ENCODE measurements around the gene GHSR. TPM values are rescaled to one million over a fixed set of nuclear protein-coding genes. Genes with fewer than 3 reads are reported as not detected.

The GHSR gene
- total and polyA plus RNA-seq, 5 donors from 2014 or later: not detected

Other genes with a start within 250 kb of the GHSR start
- gene TNFSF10, start 75.0 kb upstream of the GHSR start, total RNA-seq: 29.1 TPM
- 10 to 100 TPM; 57.0 to 93.4 (median 60.7) TPM for gene TNFSF10, start 75.0 kb upstream of the GHSR start, polyA plus RNA-seq

Measured in CD4-positive, CD25-positive, alpha-beta regulatory T cell (primary cell).